Activated CD4-positive, CD25-positive, alpha-beta regulatory T cell treated with anti-CD3 and anti-CD28 coated beads, Interleukin-2, amount 50 U/mL, for 24 hours (primary cell): ENCODE measurements around the gene FBRSL1.
"Not testable (repeated sequence)": the region's sequence is repeated elsewhere in the genome, so short reads cannot be mapped to it uniquely, and the experiment has no call there.

ENCODE experiments used
- ATAC-seq, 2 donors: fragments of 150-1000 bp; cut with Tn5 transposase; one replicate each; pipeline ENCODE4 v1.10.0; 2021; ENCODE audit warnings: mild to moderate bottlenecking in 1 of 2, moderate library complexity in 1 of 2

The FBRSL1 gene

GRCh38 chr12:132471858-132472255 lies 18.1 kb upstream of the FBRSL1 start:
- no peak for ATAC-seq

GRCh38 chr12:132472386-132472785 lies 17.6 kb upstream of the FBRSL1 start:
- no peak for ATAC-seq

- no peak for ATAC-seq
Observed at GRCh38 chr12:132474237-132474741, 15.7 kb upstream of the FBRSL1 start.

GRCh38 chr12:132474799-132475303 lies 15.1 kb upstream of the FBRSL1 start:
- ATAC-seq, result not testable (repeated sequence)

- peak; percentile 10 to 55 for ATAC-seq
Observed at GRCh38 chr12:132475304-132476037, 14.5 kb upstream of the FBRSL1 start.

- ATAC-seq, result no peak
Observed at GRCh38 chr12:132476038-132476414, 13.9 kb upstream of the FBRSL1 start.

- no peak for ATAC-seq
Observed at GRCh38 chr12:132476421-132476820, 13.5 kb upstream of the FBRSL1 start.

- peak in 1 of 2 donors; percentile 11 for ATAC-seq
Observed at GRCh38 chr12:132477017-132477702, 12.8 kb upstream of the FBRSL1 start.

GRCh38 chr12:132477703-132478432 lies 12.1 kb upstream of the FBRSL1 start:
- ATAC-seq, result no peak

- no peak for ATAC-seq
Observed at GRCh38 chr12:132478433-132478803, 11.5 kb upstream of the FBRSL1 start.

GRCh38 chr12:132478845-132479244 lies 11.1 kb upstream of the FBRSL1 start:
- no peak for ATAC-seq

- ATAC-seq, result no peak
Observed at GRCh38 chr12:132479291-132479690, 10.7 kb upstream of the FBRSL1 start.

GRCh38 chr12:132479938-132480622 lies 9.9 kb upstream of the FBRSL1 start:
- no peak for ATAC-seq

GRCh38 chr12:132480623-132481132 lies 9.3 kb upstream of the FBRSL1 start:
- no peak for ATAC-seq

- ATAC-seq, result no peak
Observed at GRCh38 chr12:132481345-132481744, 8.6 kb upstream of the FBRSL1 start.

- ATAC-seq, result peak; percentile 39 to 57
Observed at GRCh38 chr12:132481771-132482745, 7.9 kb upstream of the FBRSL1 start.

- no peak for ATAC-seq
Observed at GRCh38 chr12:132482771-132483170, 7.2 kb upstream of the FBRSL1 start.

- ATAC-seq, result no peak
Observed at GRCh38 chr12:132483208-132483607, 6.7 kb upstream of the FBRSL1 start.

GRCh38 chr12:132483612-132484011 lies 6.3 kb upstream of the FBRSL1 start:
- no peak for ATAC-seq

- ATAC-seq, result no peak
Observed at GRCh38 chr12:132484183-132484890, 5.6 kb upstream of the FBRSL1 start.
